GM08714 (cell line): ENCODE results near the gene C1orf198.
"Not testable (repeated sequence)": the region's sequence is repeated elsewhere in the genome, so short reads cannot be mapped to it uniquely, and the experiment has no call there.

Experiments used
- H3K4me3 ChIP-seq: fragments of 200-500 bp; sonication (Bioruptor generic); 2 replicates; pipeline ENCODE4 v1.5.1; 2014; ENCODE audit warnings: mild to moderate bottlenecking, low read length, inconsistent platforms
- ZNF274 ChIP-seq: IDR thresholded peaks from 2 replicates; pipeline ENCODE4 v1.6.1; 2012; ENCODE audit warnings: mild to moderate bottlenecking, low read depth, low read length

Gene C1orf198

GRCh38 chr1:230858918-230859729 is 9.2 kb downstream of the C1orf198 start:
- TF ChIP-seq ZNF274: no peak
- no peak overlapping the region for H3K4me3 ChIP-seq

GRCh38 chr1:230858236-230858820 is 10.0 kb downstream of the C1orf198 start:
- TF ChIP-seq ZNF274: no peak
- no peak overlapping the region for H3K4me3 ChIP-seq

GRCh38 chr1:230857822-230858221 is 10.5 kb downstream of the C1orf198 start:
- H3K4me3 ChIP-seq: no peak overlapping the region
- no peak for TF ChIP-seq ZNF274

- H3K4me3 ChIP-seq: no peak overlapping the region
- no peak for TF ChIP-seq ZNF274
Observed at GRCh38 chr1:230857077-230857476, 11.2 kb downstream of the C1orf198 start.

GRCh38 chr1:230855886-230856285 is 12.4 kb downstream of the C1orf198 start:
- no peak for TF ChIP-seq ZNF274
- no peak overlapping the region for H3K4me3 ChIP-seq

- H3K4me3 ChIP-seq: no peak overlapping the region
- TF ChIP-seq ZNF274: no peak
Observed at GRCh38 chr1:230854423-230854822, 13.9 kb downstream of the C1orf198 start.

GRCh38 chr1:230853731-230854130 is 14.6 kb downstream of the C1orf198 start:
- no peak overlapping the region for H3K4me3 ChIP-seq
- no peak for TF ChIP-seq ZNF274

GRCh38 chr1:230852959-230853358 is 15.4 kb downstream of the C1orf198 start:
- H3K4me3 ChIP-seq: no peak overlapping the region
- no peak for TF ChIP-seq ZNF274

GRCh38 chr1:230851291-230851691 is 17.0 kb downstream of the C1orf198 start:
- H3K4me3 ChIP-seq: no peak overlapping the region
- TF ChIP-seq ZNF274: no peak

GRCh38 chr1:230850547-230850946 is 17.8 kb downstream of the C1orf198 start:
- no peak for TF ChIP-seq ZNF274
- no peak overlapping the region for H3K4me3 ChIP-seq

- TF ChIP-seq ZNF274: no peak
- H3K4me3 ChIP-seq: no peak overlapping the region
Observed at GRCh38 chr1:230849451-230850224, 18.7 kb downstream of the C1orf198 start.

- H3K4me3 ChIP-seq: no peak overlapping the region
- no peak for TF ChIP-seq ZNF274
Observed at GRCh38 chr1:230848235-230848634, 20.1 kb downstream of the C1orf198 start.

GRCh38 chr1:230845184-230845583 is 23.1 kb downstream of the C1orf198 start:
- H3K4me3 ChIP-seq: not testable (repeated sequence)

- TF ChIP-seq ZNF274: no peak
- H3K4me3 ChIP-seq: no peak overlapping the region
Observed at GRCh38 chr1:230844561-230844960, 23.8 kb downstream of the C1orf198 start.
